ENCODE measurements around the gene TBCC. TPM values are rescaled to one million over a fixed set of nuclear protein-coding genes. Genes with fewer than 3 reads are reported as not detected.

The TBCC gene
- total and polyA plus RNA-seq, 7 donors = 13.1 to 41.3 (median 19.1) TPM

GRCh38 chr6:42724825-42725224 lies 21.1 kb downstream of the TBCC start:
- DNase-seq (no peak), ATAC-seq (peak in 1 of 4 donors; percentile 42)
- TF ChIP-seq, protein P1, sequence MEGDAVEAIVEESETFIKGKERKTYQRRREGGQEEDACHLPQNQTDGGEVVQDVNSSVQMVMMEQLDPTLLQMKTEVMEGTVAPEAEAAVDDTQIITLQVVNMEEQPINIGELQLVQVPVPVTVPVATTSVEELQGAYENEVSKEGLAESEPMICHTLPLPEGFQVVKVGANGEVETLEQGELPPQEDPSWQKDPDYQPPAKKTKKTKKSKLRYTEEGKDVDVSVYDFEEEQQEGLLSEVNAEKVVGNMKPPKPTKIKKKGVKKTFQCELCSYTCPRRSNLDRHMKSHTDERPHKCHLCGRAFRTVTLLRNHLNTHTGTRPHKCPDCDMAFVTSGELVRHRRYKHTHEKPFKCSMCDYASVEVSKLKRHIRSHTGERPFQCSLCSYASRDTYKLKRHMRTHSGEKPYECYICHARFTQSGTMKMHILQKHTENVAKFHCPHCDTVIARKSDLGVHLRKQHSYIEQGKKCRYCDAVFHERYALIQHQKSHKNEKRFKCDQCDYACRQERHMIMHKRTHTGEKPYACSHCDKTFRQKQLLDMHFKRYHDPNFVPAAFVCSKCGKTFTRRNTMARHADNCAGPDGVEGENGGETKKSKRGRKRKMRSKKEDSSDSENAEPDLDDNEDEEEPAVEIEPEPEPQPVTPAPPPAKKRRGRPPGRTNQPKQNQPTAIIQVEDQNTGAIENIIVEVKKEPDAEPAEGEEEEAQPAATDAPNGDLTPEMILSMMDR (IDR thresholded peaks at IDR 0.05) = no peak
- Histone ChIP-seq H3K27ac (no peak overlapping the region), H3K4me3 (no peak overlapping the region), H3K27me3 (ENCODE audit: insufficient read depth in 3 of 3, low read length in 2 of 3) (no peaks in the 10 kb centered on the region), H3K9me3 (no peaks in the 10 kb centered on the region), H3K4me1 (peaks cover 7% of the 10 kb centered on the region), H3K36me3 (ENCODE audit: insufficient read depth in 1 of 2, low read depth in 1 of 2) (no peaks in the 10 kb centered on the region)
- intact Hi-C loops (cut with DNase I) = loop anchor here (5.0 to 10.0 kb wide), 2 partner anchors 150 to 152 kb away; partner anchors contain the start of gene RPL7L1 (in 2 of the 2)

GRCh38 chr6:42722497-42722896 lies 23.4 kb downstream of the TBCC start, which contains the start of gene PRPH2:
Gene PRPH2 (minus strand): TSS chr6:42722597. CDS start chr6:42722334, 263 bp downstream.
- WGBS, 3 donors = 90 to 97% (median 93%) methylated on average over 6 of the region's 6 CpGs
- no peak within 1 kb of the TSS for H3K4me3 ChIP-seq
- no peaks in the 10 kb centered on the region for H3K36me3 ChIP-seq (ENCODE audit: insufficient read depth in 1 of 2, low read depth in 1 of 2)
- no peaks in the 10 kb centered on the region for H3K9me3 ChIP-seq
- intact Hi-C loops (cut with DNase I) = loop anchor here in 1 of 2 donors (10.0 kb wide), 1 partner anchor 152 kb away; the partner anchor contains the start of gene RPL7L1
- no peaks in the 10 kb centered on the region for H3K27me3 ChIP-seq (ENCODE audit: insufficient read depth in 3 of 3, low read length in 2 of 3)
- TF ChIP-seq, protein P1 (IDR thresholded peaks at IDR 0.05) = no peak
- DNase-seq = no peak
- ATAC-seq = no peak
- H3K4me1 ChIP-seq = peaks cover 7% of the 10 kb centered on the region
- no peak within 1 kb of the TSS for H3K27ac ChIP-seq

GRCh38 chr6:42720739-42721138 lies 25.2 kb downstream of the TBCC start:
- 64 to 77% (median 72%) methylated on average over 8 of the region's 8 CpGs for WGBS, 3 donors
- Histone ChIP-seq H3K4me3 (no peak overlapping the region), H3K27me3 (ENCODE audit: insufficient read depth in 3 of 3, low read length in 2 of 3) (no peaks in the 10 kb centered on the region), H3K9me3 (no peaks in the 10 kb centered on the region), H3K4me1 (no peaks in the 10 kb centered on the region), H3K27ac (no peak overlapping the region), H3K36me3 (ENCODE audit: insufficient read depth in 1 of 2, low read depth in 1 of 2) (no peaks in the 10 kb centered on the region)
- DNase-seq = no peak
- TF ChIP-seq, protein P1 (IDR thresholded peaks at IDR 0.05) = no peak
- ATAC-seq = no peak
- intact Hi-C loops (cut with DNase I) = loop anchor here in 1 of 2 donors (10.0 kb wide), 1 partner anchor 154 kb away; the partner anchor contains the start of gene RPL7L1

DNA sequence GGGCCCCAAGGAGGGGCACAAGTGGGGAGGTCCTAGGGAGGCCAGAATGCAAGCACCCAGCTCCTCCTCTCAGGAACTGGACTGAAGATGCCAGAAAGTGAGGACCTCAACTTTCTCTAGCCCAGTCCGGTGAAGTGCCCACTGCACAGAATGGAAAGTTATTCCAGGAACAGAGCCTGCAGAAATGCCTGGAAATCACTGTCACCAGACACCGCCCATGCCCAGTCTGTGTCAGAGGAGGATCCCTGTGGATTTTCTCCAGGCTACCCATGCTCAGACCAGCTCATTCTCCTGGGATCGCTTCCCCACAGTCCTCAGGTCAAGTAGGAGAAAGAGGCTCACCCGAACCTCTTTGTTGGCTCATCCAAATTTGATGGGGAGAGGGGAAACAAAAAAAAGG lies 30.0 kb downstream of the TBCC start:
- no peak overlapping the region for H3K4me3 ChIP-seq
- 78 to 92% (median 84%) methylated on average over 4 of the region's 4 CpGs for WGBS, 3 donors
- ATAC-seq (no peak), DNase-seq (no peak)
- TF ChIP-seq, protein P1 (IDR thresholded peaks at IDR 0.05) = no peak
- no peaks in the 10 kb centered on the region for H3K4me1 ChIP-seq
- H3K27ac ChIP-seq = no peak overlapping the region
- peaks cover 8% of the 10 kb centered on the region for H3K9me3 ChIP-seq
- no peaks in the 10 kb centered on the region for H3K27me3 ChIP-seq (ENCODE audit: insufficient read depth in 3 of 3, low read length in 2 of 3)
- H3K36me3 ChIP-seq (ENCODE audit: insufficient read depth in 1 of 2, low read depth in 1 of 2) = no peaks in the 10 kb centered on the region
- intact Hi-C loops (cut with DNase I) = no loop called here
